Measurements from ENCODE around the gene PRKACB.

The PRKACB gene

GRCh38 chr1:84206375-84206774 lies 62.3 kb downstream of the PRKACB start:
- no peak for TF ChIP-seq CTCF (IDR thresholded peaks at IDR 0.05; ENCODE audit: low read depth, low read length)
- Histone ChIP-seq H3K36me3 (no peaks in the 10 kb centered on the region), H3K27ac (no peak overlapping the region), H3K27me3 (ENCODE audit: insufficient read depth, low read depth, severe bottlenecking) (no peaks in the 10 kb centered on the region), H3K4me3 (ENCODE audit: low read depth, low read length) (no peak overlapping the region), H3K9me3 (ENCODE audit: severe bottlenecking) (no peaks in the 10 kb centered on the region)
- DNase-seq = no peak

DNA sequence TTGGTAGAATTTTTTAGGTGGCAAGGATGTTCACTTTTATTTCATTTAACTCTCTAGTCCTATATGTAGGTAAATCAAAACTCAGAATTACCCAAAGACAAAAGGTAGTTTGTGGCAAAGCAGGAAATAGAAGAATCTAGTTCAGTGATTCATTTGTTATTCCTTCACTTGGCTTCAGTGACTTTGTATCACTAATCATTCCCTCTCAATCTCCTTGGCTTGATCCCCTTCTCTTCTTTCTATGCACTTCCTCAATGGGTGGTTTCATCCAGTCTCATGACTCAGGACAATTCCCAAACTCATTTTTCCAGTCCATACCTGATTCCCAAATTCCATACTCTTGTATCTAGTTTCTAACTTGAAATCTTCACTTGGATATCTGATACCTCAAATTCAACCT lies 64.9 kb downstream of the PRKACB start:
- no peaks in the 10 kb centered on the region for H3K36me3 ChIP-seq
- no peaks in the 10 kb centered on the region for H3K9me3 ChIP-seq (ENCODE audit: severe bottlenecking)
- H3K27me3 ChIP-seq (ENCODE audit: insufficient read depth, low read depth, severe bottlenecking) = no peaks in the 10 kb centered on the region
- H3K4me3 ChIP-seq (ENCODE audit: low read depth, low read length) = no peak overlapping the region
- DNase-seq = no peak
- no peak overlapping the region for H3K27ac ChIP-seq
- no peak for TF ChIP-seq CTCF (IDR thresholded peaks at IDR 0.05; ENCODE audit: low read depth, low read length)

DNA sequence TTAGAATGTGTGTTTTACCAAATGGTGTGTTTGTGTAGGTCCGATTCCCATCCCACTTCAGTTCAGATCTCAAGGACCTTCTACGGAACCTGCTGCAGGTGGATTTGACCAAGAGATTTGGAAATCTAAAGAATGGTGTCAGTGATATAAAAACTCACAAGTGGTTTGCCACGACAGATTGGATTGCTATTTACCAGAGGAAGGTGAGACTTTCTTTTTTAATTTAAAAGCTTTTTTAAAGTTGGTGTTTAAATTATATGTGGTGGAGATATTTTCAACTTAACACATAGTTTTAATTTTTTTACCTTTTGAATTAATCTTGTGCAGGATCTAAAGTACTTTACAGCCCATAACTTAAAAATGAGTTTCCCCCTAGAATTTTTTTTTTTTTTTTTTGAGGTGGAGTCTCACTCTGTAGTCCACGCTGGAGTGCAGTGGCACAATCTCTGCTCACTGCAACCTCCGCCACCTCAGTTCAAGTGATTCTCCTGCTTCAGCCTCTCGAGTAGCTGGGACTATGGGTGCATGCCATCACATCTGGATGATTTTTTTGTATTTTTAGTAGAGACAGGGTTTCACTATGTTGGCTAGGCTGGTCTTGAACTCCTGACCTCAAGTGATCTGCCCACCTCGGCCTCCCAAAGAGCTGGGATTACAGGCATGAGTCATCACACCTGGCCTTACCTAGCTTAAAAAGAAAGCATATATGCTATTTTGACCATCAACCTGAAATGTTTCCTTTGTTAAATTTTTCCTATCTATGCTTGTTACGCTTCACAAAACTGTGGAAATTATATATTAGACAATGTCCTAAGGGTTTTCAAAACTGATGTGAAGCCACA lies 70.3 kb downstream of the PRKACB start:
- no peaks in the 10 kb centered on the region for H3K36me3 ChIP-seq
- H3K27me3 ChIP-seq (ENCODE audit: insufficient read depth, low read depth, severe bottlenecking) = no peaks in the 10 kb centered on the region
- no peak for TF ChIP-seq CTCF (IDR thresholded peaks at IDR 0.05; ENCODE audit: low read depth, low read length)
- no peak overlapping the region for H3K27ac ChIP-seq
- no peaks in the 10 kb centered on the region for H3K9me3 ChIP-seq (ENCODE audit: severe bottlenecking)
- H3K4me3 ChIP-seq (ENCODE audit: low read depth, low read length) = no peak overlapping the region
- DNase-seq = no peak

DNA sequence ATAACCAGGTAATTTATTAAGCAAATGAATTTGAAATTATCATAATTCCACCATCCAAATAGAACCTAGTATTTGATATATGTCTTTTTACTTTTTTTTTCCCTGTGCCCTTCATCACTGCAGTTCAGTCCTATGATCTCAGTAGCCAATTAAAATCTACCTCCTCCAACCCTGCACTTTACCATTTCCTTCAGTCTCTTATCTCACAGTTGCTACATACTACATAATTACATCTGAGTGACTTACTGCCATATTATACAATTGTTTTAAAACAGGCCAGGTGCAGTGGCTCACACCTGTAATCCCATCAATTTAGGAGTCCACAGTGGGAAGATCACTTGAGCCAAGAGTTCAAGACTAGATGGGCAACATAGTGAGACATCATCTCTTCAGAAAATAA lies 73.2 kb downstream of the PRKACB start:
- H3K27me3 ChIP-seq (ENCODE audit: insufficient read depth, low read depth, severe bottlenecking) = no peaks in the 10 kb centered on the region
- no peaks in the 10 kb centered on the region for H3K36me3 ChIP-seq
- TF ChIP-seq CTCF (IDR thresholded peaks at IDR 0.05; ENCODE audit: low read depth, low read length) = no peak
- no peak for DNase-seq
- no peak overlapping the region for H3K27ac ChIP-seq
- no peak overlapping the region for H3K4me3 ChIP-seq (ENCODE audit: low read depth, low read length)
- no peaks in the 10 kb centered on the region for H3K9me3 ChIP-seq (ENCODE audit: severe bottlenecking)

DNA sequence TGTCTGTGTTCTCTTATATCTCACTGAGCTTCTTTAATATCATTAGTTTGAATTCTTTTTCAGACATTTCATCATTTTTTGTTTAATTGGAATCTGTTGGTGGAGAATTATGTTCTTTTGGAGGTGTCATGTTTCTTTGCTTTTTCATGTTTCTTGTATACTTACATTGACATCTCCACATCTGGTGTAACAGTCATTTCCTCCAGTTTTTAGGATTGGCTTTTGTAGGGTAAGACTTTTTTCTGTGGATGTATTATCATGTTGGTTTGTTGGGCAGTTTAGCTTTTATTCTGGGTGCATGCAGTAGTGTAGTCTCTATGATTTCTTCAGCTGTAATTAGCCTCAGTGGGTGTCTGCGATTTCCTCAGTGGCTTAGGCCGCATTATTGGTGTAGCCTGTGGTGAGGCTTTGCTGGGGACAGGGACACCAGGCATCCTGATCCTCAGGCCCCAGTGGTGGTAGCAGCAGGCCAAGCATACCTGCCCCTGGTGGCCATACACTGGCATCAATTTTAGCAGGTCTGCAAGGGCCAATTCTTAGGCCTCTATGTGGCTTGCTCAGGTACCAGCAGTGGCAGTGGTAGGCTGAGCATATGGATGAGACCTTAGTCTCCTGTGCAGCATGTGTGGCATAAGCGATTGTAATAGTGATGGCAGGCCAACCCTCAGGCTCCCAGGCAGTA lies 79.8 kb downstream of the PRKACB start:
- H3K27me3 ChIP-seq (ENCODE audit: insufficient read depth, low read depth, severe bottlenecking) = no peaks in the 10 kb centered on the region
- no peak overlapping the region for H3K27ac ChIP-seq
- no peaks in the 10 kb centered on the region for H3K9me3 ChIP-seq (ENCODE audit: severe bottlenecking)
- no peak for DNase-seq
- H3K4me3 ChIP-seq (ENCODE audit: low read depth, low read length) = no peak overlapping the region
- TF ChIP-seq CTCF (IDR thresholded peaks at IDR 0.05; ENCODE audit: low read depth, low read length) = no peak
- no peaks in the 10 kb centered on the region for H3K36me3 ChIP-seq
